Fibroblast of lung (primary cell): ENCODE data around the gene CACNA2D3. TPM values are rescaled to one million over a fixed set of nuclear protein-coding genes. Genes with fewer than 3 reads are reported as not detected.

Experiments
- DNase-seq, 2 donors: peaks; one replicate each; pipeline versions ENCODE4 v3.0.0 to v3.0.0-alpha.2; 2010; ENCODE audit warnings: low read depth in 2 of 2
- H2AFZ ChIP-seq: 2 replicates; pipeline ENCODE4 v1.5.1; 2012; ENCODE audit warnings: low read length, control low read depth, inconsistent platforms
- H3K27ac ChIP-seq: 2 replicates; pipeline ENCODE4 v1.5.1; 2011; ENCODE audit warnings: low read length, control low read depth; ENCODE audit not compliant: insufficient read depth
- H3K27me3 ChIP-seq: 2 replicates; pipeline ENCODE4 v1.5.1; 2011; ENCODE audit warnings: mild to moderate bottlenecking, low read length; ENCODE audit not compliant: control insufficient read depth, insufficient read depth
- H3K36me3 ChIP-seq: 2 replicates; pipeline ENCODE4 v1.5.1; 2011; ENCODE audit warnings: low read length; ENCODE audit not compliant: control insufficient read depth, insufficient read depth
- H3K4me1 ChIP-seq: 2 replicates; pipeline ENCODE4 v1.5.1; 2011; ENCODE audit warnings: low read length; ENCODE audit not compliant: control insufficient read depth, insufficient read depth; ENCODE audit errors: extremely low read depth
- H3K4me2 ChIP-seq: 2 replicates; pipeline ENCODE4 v1.5.1; 2011; ENCODE audit warnings: low read length, control low read depth; ENCODE audit not compliant: insufficient read depth; ENCODE audit errors: extremely low read depth
- H3K4me3 ChIP-seq, 4 experiments: fragments of 200-600 bp in 1 of 4; sonication (generic) in 1 of 4; replicated peaks in 1 of 4; 2 replicates each; pipeline ENCODE4 v1.5.1; 2011 to 2016; ENCODE audit warnings: low read length in 4 of 4, low read depth in 3 of 4, mild to moderate bottlenecking in 3 of 4, control low read depth in 2 of 4, inconsistent platforms in 1 of 4, mixed read lengths in 1 of 4; ENCODE audit not compliant: insufficient read depth in 1 of 4; ENCODE audit errors: control extremely low read depth in 1 of 4
- H3K79me2 ChIP-seq: 2 replicates; pipeline ENCODE4 v1.5.1; 2012; ENCODE audit warnings: mild to moderate bottlenecking, low read length, inconsistent platforms; ENCODE audit not compliant: control insufficient read depth, insufficient read depth
- H3K9ac ChIP-seq: 2 replicates; pipeline ENCODE4 v1.5.1; 2011; ENCODE audit warnings: mild to moderate bottlenecking, low read length, control low read depth; ENCODE audit not compliant: insufficient read depth
- H3K9me3 ChIP-seq: 2 replicates; pipeline ENCODE4 v1.5.1; 2012; ENCODE audit warnings: low read depth, low read length; ENCODE audit not compliant: control insufficient read depth, insufficient read depth
- H4K20me1 ChIP-seq: 2 replicates; pipeline ENCODE4 v1.5.1; 2011; ENCODE audit warnings: low read length; ENCODE audit not compliant: control insufficient read depth, insufficient read depth; ENCODE audit errors: extremely low read depth
- CTCF ChIP-seq, 2 donors: IDR thresholded peaks in 1 of 2; conservative IDR thresholded peaks in 1 of 2; 1 replicate in 1 of 2; 2 replicates in 1 of 2; pipeline ENCODE4 v1.5.1; 2011 to 2012; ENCODE audit warnings: low read length in 2 of 2, control low read depth in 1 of 2, inconsistent platforms in 1 of 2, low read depth in 1 of 2, mild to moderate bottlenecking in 1 of 2
- EZH2 ChIP-seq: IDR thresholded peaks from 2 replicates; pipeline ENCODE4 v1.5.1; 2012; ENCODE audit warnings: low read length, control low read depth, mild to moderate bottlenecking; ENCODE audit errors: missing control alignments
- polyA plus RNA-seq, 2 donors: library from polyadenylated mRNA; depleted of rRNA in 1 of 2; stranded (reverse) in 1 of 2; unstranded in 1 of 2; fragments of >200 nt; gene quantifications; 2 replicates each; pipeline ENCODE4 v1.2.1, GENCODE V29; 2011 to 2012; ENCODE audit warnings: missing spikeins in 1 of 2
- total RNA-seq: library from RNA; depleted of rRNA; stranded (reverse); fragments of >200 nt; gene quantifications from 2 replicates; pipeline ENCODE4 v1.2.1, GENCODE V29; 2014

Gene CACNA2D3
- total and polyA plus RNA-seq, 2 donors (not counting 1 experiment from before 2014, with no cell fraction given): 1.8 to 11.5 TPM

DNA sequence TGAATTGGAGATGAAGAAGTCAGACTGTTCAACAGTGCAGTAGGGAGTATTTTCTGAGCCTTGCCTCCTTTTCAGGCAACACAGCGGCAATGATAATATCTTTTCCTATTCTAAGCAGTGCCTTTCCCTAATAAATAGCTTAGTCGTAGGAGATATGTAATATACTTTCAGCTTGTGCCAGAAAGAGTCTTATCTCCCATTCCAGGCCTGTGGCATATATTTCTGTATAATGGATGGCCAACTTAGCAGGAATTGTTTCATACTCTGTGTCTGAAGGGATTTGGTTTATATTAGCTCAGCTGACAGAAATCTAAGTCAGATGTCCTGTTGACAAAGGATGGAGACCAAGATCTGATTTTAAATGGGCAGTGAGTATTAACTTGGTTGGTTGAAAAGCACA is 397.1 kb downstream of the CACNA2D3 start:
- no peaks in the 10 kb centered on the region for H3K4me1 ChIP-seq
- H4K20me1 ChIP-seq: no peaks in the 10 kb centered on the region
- no peak overlapping the region for H3K27ac ChIP-seq
- no peaks in the 10 kb centered on the region for H3K36me3 ChIP-seq
- H2AFZ ChIP-seq: no peak overlapping the region
- no peak overlapping the region for H3K4me3 ChIP-seq
- TF ChIP-seq CTCF (conservative IDR thresholded peaks at IDR 0.05 in 1 of 2, IDR thresholded peaks at IDR 0.05 in 1 of 2; ENCODE audit: low read depth in 1 of 2, low read length in 2 of 2) (no peak), EZH2 (no peak)
- H3K9me3 ChIP-seq: no peaks in the 10 kb centered on the region
- H3K9ac ChIP-seq: no peak overlapping the region
- H3K79me2 ChIP-seq: no peaks in the 10 kb centered on the region
- no peak for DNase-seq
- no peak overlapping the region for H3K4me2 ChIP-seq
- no peaks in the 10 kb centered on the region for H3K27me3 ChIP-seq

GRCh38 chr3:54520060-54520459 is 397.7 kb downstream of the CACNA2D3 start:
- Histone ChIP-seq H3K9ac (no peak overlapping the region), H3K27me3 (no peaks in the 10 kb centered on the region), H3K4me1 (no peaks in the 10 kb centered on the region), H4K20me1 (no peaks in the 10 kb centered on the region), H3K9me3 (no peaks in the 10 kb centered on the region), H3K27ac (no peak overlapping the region), H3K36me3 (no peaks in the 10 kb centered on the region), H2AFZ (no peak overlapping the region), H3K4me2 (no peak overlapping the region), H3K4me3 (no peak overlapping the region), H3K79me2 (no peaks in the 10 kb centered on the region)
- no peak for TF ChIP-seq EZH2
- no peak for TF ChIP-seq CTCF (conservative IDR thresholded peaks at IDR 0.05 in 1 of 2, IDR thresholded peaks at IDR 0.05 in 1 of 2; ENCODE audit: low read depth in 1 of 2, low read length in 2 of 2)
- DNase-seq: no peak

DNA sequence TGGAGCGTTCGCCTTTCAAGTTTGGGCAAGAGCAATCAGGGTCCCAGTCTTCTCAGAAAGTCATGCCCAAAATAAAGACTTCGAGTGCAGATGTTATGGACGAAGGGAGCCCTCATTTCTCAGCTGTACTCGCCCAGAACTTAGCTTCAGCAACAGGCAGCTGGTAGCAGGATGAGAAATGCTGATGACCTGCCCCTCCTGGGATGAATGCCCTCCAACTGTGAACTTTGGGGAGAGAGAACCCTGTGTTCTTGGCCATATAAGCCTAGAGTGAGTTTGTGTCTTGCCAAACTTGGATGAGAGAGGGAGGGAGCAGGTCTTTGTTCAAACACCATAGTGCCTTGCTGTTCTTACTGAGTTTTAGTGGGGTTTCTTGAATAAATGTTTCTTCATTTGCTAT is 405.2 kb downstream of the CACNA2D3 start:
- Histone ChIP-seq H3K79me2 (no peaks in the 10 kb centered on the region), H3K4me2 (no peak overlapping the region)

More for the DNA sequence above, 405.2 kb downstream of the CACNA2D3 start:
- Histone ChIP-seq H3K27me3 (no peaks in the 10 kb centered on the region), H3K4me3 (no peak overlapping the region), H4K20me1 (no peaks in the 10 kb centered on the region), H3K4me1 (no peaks in the 10 kb centered on the region), H3K9ac (no peak overlapping the region), H3K36me3 (no peaks in the 10 kb centered on the region), H2AFZ (no peak overlapping the region), H3K9me3 (no peaks in the 10 kb centered on the region), H3K27ac (no peak overlapping the region)
- no peak for DNase-seq
- TF ChIP-seq CTCF (conservative IDR thresholded peaks at IDR 0.05 in 1 of 2, IDR thresholded peaks at IDR 0.05 in 1 of 2; ENCODE audit: low read depth in 1 of 2, low read length in 2 of 2) (no peak), EZH2 (no peak)
